Measurements from ENCODE around the gene RXRB.

The RXRB gene

GRCh38 chr6:33171016-33171879 lies 29.2 kb downstream of the RXRB start:
- no peak overlapping the region for H3K27ac ChIP-seq (ENCODE audit: low read depth, low read length)
- no peak overlapping the region for H3K9ac ChIP-seq (ENCODE audit: low read length)
- no peaks in the 10 kb centered on the region for H3K9me3 ChIP-seq (ENCODE audit: low read length)
- no peaks in the 10 kb centered on the region for H3K36me3 ChIP-seq (ENCODE audit: insufficient read depth, low read length)
- H3K4me3 ChIP-seq (ENCODE audit: low read depth in 1 of 2, low read length in 2 of 2), result no peak overlapping the region
- H3K27me3 ChIP-seq (ENCODE audit: control insufficient read depth in 1 of 2, insufficient read depth in 2 of 2, low read length in 2 of 2), result no peaks in the 10 kb centered on the region
- H3K4me1 ChIP-seq (ENCODE audit: insufficient read depth, low read length), result no peaks in the 10 kb centered on the region

- Histone ChIP-seq H3K27ac (ENCODE audit: low read depth, low read length) (no peak overlapping the region), H3K4me1 (ENCODE audit: insufficient read depth, low read length) (no peaks in the 10 kb centered on the region), H3K36me3 (ENCODE audit: insufficient read depth, low read length) (no peaks in the 10 kb centered on the region), H3K27me3 (ENCODE audit: control insufficient read depth in 1 of 2, insufficient read depth in 2 of 2, low read length in 2 of 2) (no peaks in the 10 kb centered on the region), H3K9ac (ENCODE audit: low read length) (no peak overlapping the region), H3K9me3 (ENCODE audit: low read length) (no peaks in the 10 kb centered on the region), H3K4me3 (ENCODE audit: low read depth in 1 of 2, low read length in 2 of 2) (no peak overlapping the region)
Measured at GRCh38 chr6:33170176-33171015, 30.1 kb downstream of the RXRB start.

GRCh38 chr6:33169291-33170175 lies 30.9 kb downstream of the RXRB start:
- no peaks in the 10 kb centered on the region for H3K27me3 ChIP-seq (ENCODE audit: control insufficient read depth in 1 of 2, insufficient read depth in 2 of 2, low read length in 2 of 2)
- no peaks in the 10 kb centered on the region for H3K9me3 ChIP-seq (ENCODE audit: low read length)
- no peak overlapping the region for H3K27ac ChIP-seq (ENCODE audit: low read depth, low read length)
- H3K9ac ChIP-seq (ENCODE audit: low read length), result no peak overlapping the region
- H3K4me3 ChIP-seq (ENCODE audit: low read depth in 1 of 2, low read length in 2 of 2), result no peak overlapping the region
- H3K36me3 ChIP-seq (ENCODE audit: insufficient read depth, low read length), result no peaks in the 10 kb centered on the region
- no peaks in the 10 kb centered on the region for H3K4me1 ChIP-seq (ENCODE audit: insufficient read depth, low read length)

- Histone ChIP-seq H3K9me3 (ENCODE audit: low read length) (no peaks in the 10 kb centered on the region), H3K9ac (ENCODE audit: low read length) (no peak overlapping the region)
Measured at GRCh38 chr6:33168639-33169038, 31.8 kb downstream of the RXRB start.

GRCh38 chr6:33168284-33168601 lies 32.2 kb downstream of the RXRB start:
- no peaks in the 10 kb centered on the region for H3K36me3 ChIP-seq (ENCODE audit: insufficient read depth, low read length)
- H3K27ac ChIP-seq (ENCODE audit: low read depth, low read length), result no peak overlapping the region
- H3K4me1 ChIP-seq (ENCODE audit: insufficient read depth, low read length), result no peaks in the 10 kb centered on the region
- no peak overlapping the region for H3K9ac ChIP-seq (ENCODE audit: low read length)
- H3K27me3 ChIP-seq (ENCODE audit: control insufficient read depth in 1 of 2, insufficient read depth in 2 of 2, low read length in 2 of 2), result no peaks in the 10 kb centered on the region
- no peak overlapping the region for H3K4me3 ChIP-seq (ENCODE audit: low read depth in 1 of 2, low read length in 2 of 2)
- H3K9me3 ChIP-seq (ENCODE audit: low read length), result no peaks in the 10 kb centered on the region

More at GRCh38 chr6:33168639-33169038, 31.8 kb downstream of the RXRB start:
- Histone ChIP-seq H3K36me3 (ENCODE audit: insufficient read depth, low read length) (no peaks in the 10 kb centered on the region), H3K27me3 (ENCODE audit: control insufficient read depth in 1 of 2, insufficient read depth in 2 of 2, low read length in 2 of 2) (no peaks in the 10 kb centered on the region), H3K4me1 (ENCODE audit: insufficient read depth, low read length) (no peaks in the 10 kb centered on the region), H3K4me3 (ENCODE audit: low read depth in 1 of 2, low read length in 2 of 2) (no peak overlapping the region), H3K27ac (ENCODE audit: low read depth, low read length) (no peak overlapping the region)

GRCh38 chr6:33167374-33168283 lies 32.8 kb downstream of the RXRB start:
- H3K9ac ChIP-seq (ENCODE audit: low read length), result no peak overlapping the region
- H3K4me3 ChIP-seq (ENCODE audit: low read depth in 1 of 2, low read length in 2 of 2), result no peak overlapping the region
- no peaks in the 10 kb centered on the region for H3K4me1 ChIP-seq (ENCODE audit: insufficient read depth, low read length)
- H3K27ac ChIP-seq (ENCODE audit: low read depth, low read length), result no peak overlapping the region
- H3K27me3 ChIP-seq (ENCODE audit: control insufficient read depth in 1 of 2, insufficient read depth in 2 of 2, low read length in 2 of 2), result no peaks in the 10 kb centered on the region
- H3K36me3 ChIP-seq (ENCODE audit: insufficient read depth, low read length), result no peaks in the 10 kb centered on the region
- H3K9me3 ChIP-seq (ENCODE audit: low read length), result no peaks in the 10 kb centered on the region

- Histone ChIP-seq H3K27me3 (ENCODE audit: control insufficient read depth in 1 of 2, insufficient read depth in 2 of 2, low read length in 2 of 2) (no peaks in the 10 kb centered on the region), H3K4me1 (ENCODE audit: insufficient read depth, low read length) (peaks cover 4% of the 10 kb centered on the region), H3K9ac (ENCODE audit: low read length) (no peak overlapping the region), H3K36me3 (ENCODE audit: insufficient read depth, low read length) (no peaks in the 10 kb centered on the region), H3K27ac (ENCODE audit: low read depth, low read length) (no peak overlapping the region), H3K9me3 (ENCODE audit: low read length) (no peaks in the 10 kb centered on the region), H3K4me3 (ENCODE audit: low read depth in 1 of 2, low read length in 2 of 2) (no peak overlapping the region)
Measured at GRCh38 chr6:33166811-33167210, 33.7 kb downstream of the RXRB start.

GRCh38 chr6:33166363-33166762 lies 34.1 kb downstream of the RXRB start:
- no peaks in the 10 kb centered on the region for H3K27me3 ChIP-seq (ENCODE audit: control insufficient read depth in 1 of 2, insufficient read depth in 2 of 2, low read length in 2 of 2)
- H3K36me3 ChIP-seq (ENCODE audit: insufficient read depth, low read length), result no peaks in the 10 kb centered on the region
- no peak overlapping the region for H3K4me3 ChIP-seq (ENCODE audit: low read depth in 1 of 2, low read length in 2 of 2)
- no peaks in the 10 kb centered on the region for H3K9me3 ChIP-seq (ENCODE audit: low read length)
- no peak overlapping the region for H3K27ac ChIP-seq (ENCODE audit: low read depth, low read length)
- H3K9ac ChIP-seq (ENCODE audit: low read length), result no peak overlapping the region
- peaks cover 5% of the 10 kb centered on the region for H3K4me1 ChIP-seq (ENCODE audit: insufficient read depth, low read length)

- Histone ChIP-seq H3K9ac (ENCODE audit: low read length) (no peak overlapping the region), H3K9me3 (ENCODE audit: low read length) (no peaks in the 10 kb centered on the region), H3K4me1 (ENCODE audit: insufficient read depth, low read length) (peaks cover 12% of the 10 kb centered on the region), H3K27ac (ENCODE audit: low read depth, low read length) (no peak overlapping the region), H3K27me3 (ENCODE audit: control insufficient read depth in 1 of 2, insufficient read depth in 2 of 2, low read length in 2 of 2) (no peaks in the 10 kb centered on the region), H3K4me3 (ENCODE audit: low read depth in 1 of 2, low read length in 2 of 2) (no peak overlapping the region), H3K36me3 (ENCODE audit: insufficient read depth, low read length) (no peaks in the 10 kb centered on the region)
Measured at GRCh38 chr6:33165581-33166258, 34.7 kb downstream of the RXRB start.

GRCh38 chr6:33164665-33165373 lies 35.6 kb downstream of the RXRB start:
- no peak overlapping the region for H3K4me3 ChIP-seq (ENCODE audit: low read depth in 1 of 2, low read length in 2 of 2)
- H3K4me1 ChIP-seq (ENCODE audit: insufficient read depth, low read length), result peaks cover 14% of the 10 kb centered on the region
- H3K27ac ChIP-seq (ENCODE audit: low read depth, low read length), result no peak overlapping the region
- no peaks in the 10 kb centered on the region for H3K9me3 ChIP-seq (ENCODE audit: low read length)
- no peak overlapping the region for H3K9ac ChIP-seq (ENCODE audit: low read length)
- no peaks in the 10 kb centered on the region for H3K36me3 ChIP-seq (ENCODE audit: insufficient read depth, low read length)
- no peaks in the 10 kb centered on the region for H3K27me3 ChIP-seq (ENCODE audit: control insufficient read depth in 1 of 2, insufficient read depth in 2 of 2, low read length in 2 of 2)

Measured in muscle layer of colon (tissue), 2 donors.